GM12892 (cell line): ENCODE results near the gene RAD1.

Source experiments
- POLR2A ChIP-seq: IDR thresholded peaks from 2 replicates; pipeline ENCODE4 v1.6.1; 2011; ENCODE audit warnings: low read depth, low read length, control low read depth
- POLR2AphosphoS5 ChIP-seq: IDR thresholded peaks from 2 replicates; pipeline ENCODE4 v1.6.1; 2011; ENCODE audit warnings: low read depth, low read length, control low read depth

DNA sequence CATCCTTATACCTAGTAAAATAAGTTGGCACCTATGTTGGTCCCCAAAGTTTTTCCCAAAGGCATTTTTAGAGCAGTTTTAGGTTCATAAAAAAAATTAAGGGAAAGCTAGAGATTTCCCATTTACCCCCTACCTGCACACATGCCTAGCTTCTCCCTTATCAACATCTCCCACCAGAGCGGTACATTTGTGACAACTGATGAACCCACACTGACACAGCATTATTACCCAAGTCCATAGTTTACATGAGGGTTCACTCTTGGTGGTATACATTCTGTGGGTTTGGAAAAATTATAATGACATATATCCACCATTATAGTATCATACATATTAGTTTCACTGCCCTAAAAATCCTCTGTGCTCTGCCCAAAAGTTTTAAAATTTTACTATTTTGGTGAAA is 12.0 kb downstream of the RAD1 start:
- TF ChIP-seq POLR2AphosphoS5 (no peak), POLR2A (no peak)
